ENCODE data around the gene OVCA2.

Gene OVCA2

GRCh38 chr17:2043785-2044184 is 2.0 kb downstream of the OVCA2 start:
- peaks cover 41% of the 10 kb centered on the region for H3K36me3 ChIP-seq (ENCODE audit: insufficient read depth, low read length)
- no peak overlapping the region for H2AFZ ChIP-seq (ENCODE audit: low read depth, low read length)
- no peak overlapping the region for H3K27ac ChIP-seq (ENCODE audit: low read length)
- H3K79me2 ChIP-seq (ENCODE audit: insufficient read depth, low read length) = peaks cover 18% of the 10 kb centered on the region
- peaks cover 24% of the 10 kb centered on the region for H3K4me1 ChIP-seq (ENCODE audit: insufficient read depth, low read length)
- no peak overlapping the region for H3K9ac ChIP-seq (ENCODE audit: low read depth, low read length)
- no peak for DNase-seq
- H3K4me2 ChIP-seq (ENCODE audit: insufficient read depth, low read length) = 0 out of 2 replicates have a peak overlapping the region, but pooled peaks have one; percentile 93
- no peaks in the 10 kb centered on the region for H3K27me3 ChIP-seq (ENCODE audit: insufficient read depth, low read length, poor library complexity)
- no peak for TF ChIP-seq EZH2 (IDR thresholded peaks at IDR 0.05; ENCODE audit: borderline replicate concordance, low read depth, low read length, severe bottlenecking)
- TF ChIP-seq, protein P1, sequence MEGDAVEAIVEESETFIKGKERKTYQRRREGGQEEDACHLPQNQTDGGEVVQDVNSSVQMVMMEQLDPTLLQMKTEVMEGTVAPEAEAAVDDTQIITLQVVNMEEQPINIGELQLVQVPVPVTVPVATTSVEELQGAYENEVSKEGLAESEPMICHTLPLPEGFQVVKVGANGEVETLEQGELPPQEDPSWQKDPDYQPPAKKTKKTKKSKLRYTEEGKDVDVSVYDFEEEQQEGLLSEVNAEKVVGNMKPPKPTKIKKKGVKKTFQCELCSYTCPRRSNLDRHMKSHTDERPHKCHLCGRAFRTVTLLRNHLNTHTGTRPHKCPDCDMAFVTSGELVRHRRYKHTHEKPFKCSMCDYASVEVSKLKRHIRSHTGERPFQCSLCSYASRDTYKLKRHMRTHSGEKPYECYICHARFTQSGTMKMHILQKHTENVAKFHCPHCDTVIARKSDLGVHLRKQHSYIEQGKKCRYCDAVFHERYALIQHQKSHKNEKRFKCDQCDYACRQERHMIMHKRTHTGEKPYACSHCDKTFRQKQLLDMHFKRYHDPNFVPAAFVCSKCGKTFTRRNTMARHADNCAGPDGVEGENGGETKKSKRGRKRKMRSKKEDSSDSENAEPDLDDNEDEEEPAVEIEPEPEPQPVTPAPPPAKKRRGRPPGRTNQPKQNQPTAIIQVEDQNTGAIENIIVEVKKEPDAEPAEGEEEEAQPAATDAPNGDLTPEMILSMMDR (IDR thresholded peaks at IDR 0.05; ENCODE audit: borderline replicate concordance, extremely low read depth, low read length, poor library complexity, severe bottlenecking) = no peak
- no peak for ATAC-seq (ENCODE audit: insufficient read depth, low read depth)
- no peak overlapping the region for H3K4me3 ChIP-seq (ENCODE audit: low read depth in 1 of 2, low read length in 2 of 2)
- H4K20me1 ChIP-seq (ENCODE audit: insufficient read depth, low read length) = peaks cover 8% of the 10 kb centered on the region; the same call in 1 of the 2 replicates
- H3K9me3 ChIP-seq (ENCODE audit: insufficient read depth, low read length, severe bottlenecking) = no peaks in the 10 kb centered on the region

- DNase-seq (no peak), ATAC-seq (ENCODE audit: insufficient read depth, low read depth) (no peak)
- Histone ChIP-seq H3K36me3 (ENCODE audit: insufficient read depth, low read length) (peaks cover 41% of the 10 kb centered on the region), H2AFZ (ENCODE audit: low read depth, low read length) (no peak overlapping the region), H4K20me1 (ENCODE audit: insufficient read depth, low read length) (peaks cover 8% of the 10 kb centered on the region; the same call in 1 of the 2 replicates), H3K9ac (ENCODE audit: low read depth, low read length) (no peak overlapping the region), H3K9me3 (ENCODE audit: insufficient read depth, low read length, severe bottlenecking) (no peaks in the 10 kb centered on the region), H3K27ac (ENCODE audit: low read length) (no peak overlapping the region), H3K4me2 (ENCODE audit: insufficient read depth, low read length) (no peak overlapping the region), H3K4me1 (ENCODE audit: insufficient read depth, low read length) (peaks cover 30% of the 10 kb centered on the region), H3K4me3 (ENCODE audit: low read depth in 1 of 2, low read length in 2 of 2) (no peak overlapping the region), H3K79me2 (ENCODE audit: insufficient read depth, low read length) (peaks cover 18% of the 10 kb centered on the region), H3K27me3 (ENCODE audit: insufficient read depth, low read length, poor library complexity) (no peaks in the 10 kb centered on the region)
- TF ChIP-seq, protein P1 (IDR thresholded peaks at IDR 0.05; ENCODE audit: borderline replicate concordance, extremely low read depth, low read length, poor library complexity, severe bottlenecking) = no peak
- TF ChIP-seq EZH2 (IDR thresholded peaks at IDR 0.05; ENCODE audit: borderline replicate concordance, low read depth, low read length, severe bottlenecking) = no peak
These were observed 2.6 kb downstream of the OVCA2 start for GRCh38 chr17:2044263-2044894.

- H3K9me3 ChIP-seq (ENCODE audit: insufficient read depth, low read length, severe bottlenecking) = no peaks in the 10 kb centered on the region
- H3K79me2 ChIP-seq (ENCODE audit: insufficient read depth, low read length) = peaks cover 12% of the 10 kb centered on the region
- no peak overlapping the region for H3K27ac ChIP-seq (ENCODE audit: low read length)
- H3K27me3 ChIP-seq (ENCODE audit: insufficient read depth, low read length, poor library complexity) = peaks cover 14% of the 10 kb centered on the region
- DNase-seq (no peak), ATAC-seq (ENCODE audit: insufficient read depth, low read depth) (no peak)
- TF ChIP-seq EZH2 (IDR thresholded peaks at IDR 0.05; ENCODE audit: borderline replicate concordance, low read depth, low read length, severe bottlenecking) = no peak
- TF ChIP-seq, protein P1 (IDR thresholded peaks at IDR 0.05; ENCODE audit: borderline replicate concordance, extremely low read depth, low read length, poor library complexity, severe bottlenecking) = no peak
- no peak overlapping the region for H3K4me3 ChIP-seq (ENCODE audit: low read depth in 1 of 2, low read length in 2 of 2)
- H3K36me3 ChIP-seq (ENCODE audit: insufficient read depth, low read length) = peaks cover 20% of the 10 kb centered on the region
- H3K9ac ChIP-seq (ENCODE audit: low read depth, low read length) = no peak overlapping the region
- peaks cover 17% of the 10 kb centered on the region for H4K20me1 ChIP-seq (ENCODE audit: insufficient read depth, low read length)
- H3K4me2 ChIP-seq (ENCODE audit: insufficient read depth, low read length) = no peak overlapping the region
- peaks cover 46% of the 10 kb centered on the region for H3K4me1 ChIP-seq (ENCODE audit: insufficient read depth, low read length)
- no peak overlapping the region for H2AFZ ChIP-seq (ENCODE audit: low read depth, low read length)
These were observed 5.8 kb downstream of the OVCA2 start for GRCh38 chr17:2047590-2047989.

Data from DND-41 (cell line).